WTC11 (cell line): ENCODE measurements around the gene TMED10. TPM values are rescaled to one million over a fixed set of nuclear protein-coding genes. Genes with fewer than 3 reads are reported as not detected.

Source experiments
- ATAC-seq: fragments of 200-7000 bp; cut with Tn5 transposase; 2 replicates; pipeline ENCODE4 v1.10.0; 2021; ENCODE audit warnings: mild to moderate bottlenecking, moderate library complexity
- CTCF ChIA-PET: fragments of 300-600 bp; sonication (Branson Sonifier 250); formaldehyde crosslinking; loops from one replicate; lab custom pipeline; 2021; ENCODE audit warnings: antibody characterized with exemption; lab: Charles Lee
- POLR2A ChIA-PET: fragments of 350-600 bp; sonication (Branson Sonifier 250); formaldehyde crosslinking; loops from one replicate; lab custom pipeline; 2021; ENCODE audit warnings: antibody characterized with exemption; lab: Charles Lee
- DNase-seq: peaks from one replicate; pipeline ENCODE4 v3.0.0; 2021; ENCODE audit warnings: low spot score
- H3K27ac Mint-ChIP-seq: 2 replicates; pipeline ENCODE4 v1.8.0; 2021; ENCODE audit warnings: mixed read lengths
- H3K27me3 Mint-ChIP-seq: 2 replicates; pipeline ENCODE4 v1.8.0; 2021; ENCODE audit warnings: low read depth, mild to moderate bottlenecking, moderate library complexity, mixed read lengths
- H3K36me3 Mint-ChIP-seq: 2 replicates; pipeline ENCODE4 v1.8.0; 2021; ENCODE audit warnings: mixed read lengths
- H3K4me1 Mint-ChIP-seq: 2 replicates; pipeline ENCODE4 v1.8.0; 2022; ENCODE audit warnings: mixed read lengths
- H3K4me3 Mint-ChIP-seq: 2 replicates; pipeline ENCODE4 v1.8.0; 2021; ENCODE audit warnings: mild to moderate bottlenecking, moderate library complexity, mixed read lengths
- H3K9me3 Mint-ChIP-seq: 2 replicates; pipeline ENCODE4 v1.8.0; 2021; ENCODE audit warnings: mixed read lengths
- CREB1 ChIP-seq: sonication (generic); formaldehyde crosslinking; IDR thresholded peaks from 2 replicates; pipeline ENCODE4 v1.8.0; 2023; ENCODE audit warnings: mild to moderate bottlenecking, missing genetic modification reagents
- ESRRA ChIP-seq: sonication (generic); formaldehyde crosslinking; IDR thresholded peaks from 2 replicates; pipeline ENCODE4 v1.8.1; 2022; ENCODE audit warnings: mild to moderate bottlenecking, missing genetic modification reagents, borderline replicate concordance
- FOXJ3 ChIP-seq: sonication (generic); formaldehyde crosslinking; IDR thresholded peaks from 2 replicates; pipeline ENCODE4 v1.9.0; 2021; ENCODE audit warnings: missing genetic modification reagents, mild to moderate bottlenecking, borderline replicate concordance
- GABPB1 ChIP-seq: sonication (generic); formaldehyde crosslinking; IDR thresholded peaks from 2 replicates; pipeline ENCODE4 v1.8.1; 2023; ENCODE audit warnings: mild to moderate bottlenecking, missing genetic modification reagents
- GRHL2 ChIP-seq: fragments of 250-450 bp; sonication (Bioruptor Pico); IDR thresholded peaks from 2 replicates; pipeline ENCODE4 v1.8.0; 2022; ENCODE audit warnings: mild to moderate bottlenecking, moderate library complexity; ENCODE audit not compliant: insufficient replicate concordance, severe bottlenecking
- HMGA2 ChIP-seq: fragments of 250-450 bp; sonication (Bioruptor Pico); IDR thresholded peaks from 2 replicates; pipeline ENCODE4 v1.4.0; 2021; ENCODE audit warnings: mild to moderate bottlenecking, moderate library complexity
- HMGXB4 ChIP-seq: sonication (generic); formaldehyde crosslinking; IDR thresholded peaks from 2 replicates; pipeline ENCODE4 v1.8.1; 2023; ENCODE audit warnings: mild to moderate bottlenecking, moderate library complexity, missing genetic modification reagents
- NFE2L1 ChIP-seq: sonication (generic); formaldehyde crosslinking; IDR thresholded peaks from 2 replicates; pipeline ENCODE4 v1.8.1; 2023; ENCODE audit warnings: missing genetic modification reagents
- NR1H2 ChIP-seq: sonication (generic); formaldehyde crosslinking; IDR thresholded peaks from 2 replicates; pipeline ENCODE4 v1.9.0; 2021; ENCODE audit warnings: mild to moderate bottlenecking, moderate library complexity, missing genetic modification reagents
- NR3C1 ChIP-seq: sonication (generic); formaldehyde crosslinking; conservative IDR thresholded peaks from 2 replicates; pipeline ENCODE4 v1.8.1; 2023; ENCODE audit warnings: low read depth, mild to moderate bottlenecking, missing genetic modification reagents
- OVOL2 ChIP-seq: fragments of 250-450 bp; sonication (Bioruptor Pico); IDR thresholded peaks from 2 replicates; pipeline ENCODE4 v1.9.0; 2021; ENCODE audit warnings: mild to moderate bottlenecking, borderline replicate concordance
- SMAD4 ChIP-seq: sonication (generic); formaldehyde crosslinking; IDR thresholded peaks from 2 replicates; pipeline ENCODE4 v1.8.0; 2022; ENCODE audit warnings: mild to moderate bottlenecking, missing genetic modification reagents
- TP53 ChIP-seq: sonication (generic); formaldehyde crosslinking; IDR thresholded peaks from 2 replicates; pipeline ENCODE4 v1.8.1; 2023; ENCODE audit warnings: mild to moderate bottlenecking, missing genetic modification reagents
- ZNF219 ChIP-seq: sonication (generic); formaldehyde crosslinking; IDR thresholded peaks from 2 replicates; pipeline ENCODE4 v1.8.0; 2023; ENCODE audit warnings: missing genetic modification reagents, mild to moderate bottlenecking, borderline replicate concordance
- ZNF317 ChIP-seq: sonication (generic); formaldehyde crosslinking; IDR thresholded peaks from 2 replicates; pipeline ENCODE4 v1.8.1; 2023; ENCODE audit warnings: low read depth, mild to moderate bottlenecking, moderate library complexity, missing genetic modification reagents, borderline replicate concordance
- ZNF423 ChIP-seq: fragments of 250-450 bp; sonication (Bioruptor Pico); IDR thresholded peaks from 2 replicates; pipeline ENCODE4 v2.1.2; 2022; ENCODE audit warnings: mild to moderate bottlenecking, moderate library complexity
- ZNF671 ChIP-seq: fragments of 250-450 bp; sonication (Bioruptor Pico); IDR thresholded peaks from 2 replicates; pipeline ENCODE4 v1.8.0; 2021; ENCODE audit warnings: mild to moderate bottlenecking
- total RNA-seq: library from RNA; stranded (reverse); gene quantifications from 3 replicates; pipeline ENCODE4 v1.2.3, GENCODE V29; 2021
- TF ChIP-seq, protein P1 (sequence below): sonication (generic); formaldehyde crosslinking; IDR thresholded peaks from 2 replicates; pipeline ENCODE4 v1.8.0; 2022; ENCODE audit warnings: mild to moderate bottlenecking, missing genetic modification reagents
- TF ChIP-seq, protein P2 (sequence below): sonication (generic); formaldehyde crosslinking; IDR thresholded peaks from 2 replicates; pipeline ENCODE4 v1.8.1; 2022; ENCODE audit warnings: mild to moderate bottlenecking, moderate library complexity, missing genetic modification reagents
- TF ChIP-seq, protein P3 (sequence below): sonication (generic); formaldehyde crosslinking; IDR thresholded peaks from 2 replicates; pipeline ENCODE4 v1.8.1; 2022; ENCODE audit warnings: low read depth, mild to moderate bottlenecking, moderate library complexity, missing genetic modification reagents, borderline replicate concordance
- TF ChIP-seq, protein P4 (sequence below): sonication (generic); formaldehyde crosslinking; IDR thresholded peaks from 2 replicates; pipeline ENCODE4 v1.8.1; 2023; ENCODE audit warnings: mild to moderate bottlenecking, missing genetic modification reagents

Gene TMED10
- total RNA-seq, 1 experiment from 2014 or later, result 234 TPM

- no peak for TF ChIP-seq HMGXB4 (CRISPR knock-in tag)
Observed at GRCh38 chr14:75119056-75119455, 57.4 kb downstream of the TMED10 start (continued).

DNA sequence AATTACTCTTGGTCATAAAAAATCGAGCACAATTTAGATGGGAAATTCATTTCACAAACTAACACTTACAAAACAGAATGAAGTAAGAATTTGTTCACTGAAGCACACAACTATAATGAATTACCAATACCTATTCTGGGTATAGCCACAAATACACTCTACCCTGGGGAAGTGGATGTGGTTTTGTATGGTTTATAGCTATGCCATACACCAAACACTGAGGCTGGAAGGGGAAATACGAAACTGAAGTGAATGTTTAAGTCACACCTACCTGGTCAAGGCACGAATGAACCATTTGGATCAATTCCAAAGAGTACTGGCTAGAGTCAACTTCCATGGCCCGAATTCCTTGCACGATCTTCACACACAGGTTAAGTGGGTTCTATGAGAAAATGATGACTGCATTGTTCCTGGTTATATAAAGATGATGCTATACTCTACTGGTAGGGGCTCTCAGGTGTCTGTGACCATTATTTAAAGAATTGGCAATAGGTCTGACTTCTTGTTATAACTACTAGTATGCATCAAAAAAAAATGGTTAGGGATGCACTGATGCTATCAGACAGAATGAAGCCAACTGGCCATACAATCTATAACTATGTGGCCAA is 62.4 kb downstream of the TMED10 start:
- POLR2A ChIA-PET, result no interaction called here
- no peak overlapping the region for H3K4me3 Mint-ChIP-seq
- DNase-seq, result no peak
- CTCF ChIA-PET, result no interaction called here
- TF ChIP-seq, protein P1, sequence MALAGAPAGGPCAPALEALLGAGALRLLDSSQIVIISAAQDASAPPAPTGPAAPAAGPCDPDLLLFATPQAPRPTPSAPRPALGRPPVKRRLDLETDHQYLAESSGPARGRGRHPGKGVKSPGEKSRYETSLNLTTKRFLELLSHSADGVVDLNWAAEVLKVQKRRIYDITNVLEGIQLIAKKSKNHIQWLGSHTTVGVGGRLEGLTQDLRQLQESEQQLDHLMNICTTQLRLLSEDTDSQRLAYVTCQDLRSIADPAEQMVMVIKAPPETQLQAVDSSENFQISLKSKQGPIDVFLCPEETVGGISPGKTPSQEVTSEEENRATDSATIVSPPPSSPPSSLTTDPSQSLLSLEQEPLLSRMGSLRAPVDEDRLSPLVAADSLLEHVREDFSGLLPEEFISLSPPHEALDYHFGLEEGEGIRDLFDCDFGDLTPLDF (CRISPR knock-in tag), result no peak
- TF ChIP-seq, protein P2, sequence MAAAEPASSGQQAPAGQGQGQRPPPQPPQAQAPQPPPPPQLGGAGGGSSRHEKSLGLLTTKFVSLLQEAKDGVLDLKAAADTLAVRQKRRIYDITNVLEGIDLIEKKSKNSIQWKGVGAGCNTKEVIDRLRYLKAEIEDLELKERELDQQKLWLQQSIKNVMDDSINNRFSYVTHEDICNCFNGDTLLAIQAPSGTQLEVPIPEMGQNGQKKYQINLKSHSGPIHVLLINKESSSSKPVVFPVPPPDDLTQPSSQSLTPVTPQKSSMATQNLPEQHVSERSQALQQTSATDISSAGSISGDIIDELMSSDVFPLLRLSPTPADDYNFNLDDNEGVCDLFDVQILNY (CRISPR knock-in tag), result no peak
- no peak for TF ChIP-seq GABPB1 (CRISPR knock-in tag)
- ATAC-seq, result no peak
- H3K27me3 Mint-ChIP-seq, result no peaks in the 10 kb centered on the region
- H3K4me1 Mint-ChIP-seq, result no peaks in the 10 kb centered on the region
- H3K36me3 Mint-ChIP-seq, result peaks cover 56% of the 10 kb centered on the region
- H3K27ac Mint-ChIP-seq, result no peak overlapping the region
- H3K9me3 Mint-ChIP-seq, result no peaks in the 10 kb centered on the region

DNA sequence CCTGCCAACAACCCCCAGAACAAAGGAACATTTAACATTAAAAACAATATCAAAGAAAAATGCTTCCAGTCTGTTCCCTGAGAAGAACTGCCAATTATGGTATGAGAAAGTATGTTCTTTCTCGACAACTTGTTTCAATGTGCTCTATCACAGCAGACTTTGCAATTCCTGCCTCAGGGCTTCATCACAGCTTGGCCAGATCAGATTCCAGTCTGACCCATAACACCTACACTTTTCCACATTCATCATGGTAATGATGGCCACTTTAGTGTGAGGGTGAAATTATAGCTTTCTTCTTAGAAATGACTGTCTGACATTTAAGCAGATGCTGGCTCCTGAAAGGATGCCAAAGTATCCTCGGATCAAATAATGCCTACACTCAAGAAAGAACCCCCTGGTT is 66.5 kb downstream of the TMED10 start:
- H3K4me3 Mint-ChIP-seq, result no peak overlapping the region
- H3K27ac Mint-ChIP-seq, result no peak overlapping the region
- ChIA-PET CTCF (no interaction called here), POLR2A (no interaction called here)
- ATAC-seq (no peak), DNase-seq (no peak)
- no peaks in the 10 kb centered on the region for H3K4me1 Mint-ChIP-seq
- no peaks in the 10 kb centered on the region for H3K27me3 Mint-ChIP-seq
- no peak for TF ChIP-seq SMAD4
- no peak for TF ChIP-seq ZNF671 (CRISPR knock-in tag)
- TF ChIP-seq, protein P3, sequence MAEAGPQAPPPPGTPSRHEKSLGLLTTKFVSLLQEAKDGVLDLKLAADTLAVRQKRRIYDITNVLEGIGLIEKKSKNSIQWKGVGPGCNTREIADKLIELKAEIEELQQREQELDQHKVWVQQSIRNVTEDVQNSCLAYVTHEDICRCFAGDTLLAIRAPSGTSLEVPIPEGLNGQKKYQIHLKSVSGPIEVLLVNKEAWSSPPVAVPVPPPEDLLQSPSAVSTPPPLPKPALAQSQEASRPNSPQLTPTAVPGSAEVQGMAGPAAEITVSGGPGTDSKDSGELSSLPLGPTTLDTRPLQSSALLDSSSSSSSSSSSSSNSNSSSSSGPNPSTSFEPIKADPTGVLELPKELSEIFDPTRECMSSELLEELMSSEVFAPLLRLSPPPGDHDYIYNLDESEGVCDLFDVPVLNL, result no peak
- TF ChIP-seq GRHL2, result no peak
- TF ChIP-seq TP53 (CRISPR knock-in tag), result no peak
- peaks cover 56% of the 10 kb centered on the region for H3K36me3 Mint-ChIP-seq
- H3K9me3 Mint-ChIP-seq, result no peaks in the 10 kb centered on the region

DNA sequence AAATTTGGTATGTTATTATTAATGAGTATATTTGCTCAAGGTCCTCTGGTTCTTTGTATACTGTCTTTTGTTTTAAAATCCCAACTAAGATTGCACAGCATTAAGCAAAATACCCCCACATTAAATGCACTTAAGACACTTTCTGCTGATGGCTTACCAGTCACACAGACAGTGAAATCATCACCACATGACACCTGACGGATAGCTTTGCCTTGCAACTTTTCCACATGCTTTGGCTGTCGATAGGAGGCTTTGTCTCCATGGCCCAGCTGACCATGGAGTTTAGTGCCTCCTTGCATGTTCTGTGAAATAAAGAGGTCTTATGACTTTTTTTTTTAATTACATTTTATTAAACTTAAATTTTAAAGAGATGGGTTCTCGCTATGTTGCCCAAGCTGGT is 69.2 kb downstream of the TMED10 start:
- CTCF ChIA-PET, result no interaction called here
- H3K9me3 Mint-ChIP-seq, result no peaks in the 10 kb centered on the region
- H3K27me3 Mint-ChIP-seq, result no peaks in the 10 kb centered on the region
- no peak overlapping the region for H3K4me3 Mint-ChIP-seq
- H3K27ac Mint-ChIP-seq, result no peak overlapping the region
- no peaks in the 10 kb centered on the region for H3K4me1 Mint-ChIP-seq
- POLR2A ChIA-PET, result no interaction called here
- ATAC-seq (no peak), DNase-seq (no peak)
- H3K36me3 Mint-ChIP-seq, result peaks cover 49% of the 10 kb centered on the region
- TF ChIP-seq NFE2L1 (CRISPR knock-in tag), result no peak
- no peak for TF ChIP-seq ZNF423 (CRISPR knock-in tag)
- no peak for TF ChIP-seq ZNF219 (CRISPR knock-in tag)
- TF ChIP-seq OVOL2 (CRISPR knock-in tag), result no peak
- TF ChIP-seq NR1H2 (CRISPR knock-in tag), result no peak
- no peak for TF ChIP-seq NR3C1 (CRISPR knock-in tag)
- no peak for TF ChIP-seq ESRRA (CRISPR knock-in tag)
- no peak for TF ChIP-seq HMGA2 (CRISPR knock-in tag)
- TF ChIP-seq FOXJ3 (CRISPR knock-in tag), result no peak
- no peak for TF ChIP-seq CREB1 (CRISPR knock-in tag)
- TF ChIP-seq, protein P4, sequence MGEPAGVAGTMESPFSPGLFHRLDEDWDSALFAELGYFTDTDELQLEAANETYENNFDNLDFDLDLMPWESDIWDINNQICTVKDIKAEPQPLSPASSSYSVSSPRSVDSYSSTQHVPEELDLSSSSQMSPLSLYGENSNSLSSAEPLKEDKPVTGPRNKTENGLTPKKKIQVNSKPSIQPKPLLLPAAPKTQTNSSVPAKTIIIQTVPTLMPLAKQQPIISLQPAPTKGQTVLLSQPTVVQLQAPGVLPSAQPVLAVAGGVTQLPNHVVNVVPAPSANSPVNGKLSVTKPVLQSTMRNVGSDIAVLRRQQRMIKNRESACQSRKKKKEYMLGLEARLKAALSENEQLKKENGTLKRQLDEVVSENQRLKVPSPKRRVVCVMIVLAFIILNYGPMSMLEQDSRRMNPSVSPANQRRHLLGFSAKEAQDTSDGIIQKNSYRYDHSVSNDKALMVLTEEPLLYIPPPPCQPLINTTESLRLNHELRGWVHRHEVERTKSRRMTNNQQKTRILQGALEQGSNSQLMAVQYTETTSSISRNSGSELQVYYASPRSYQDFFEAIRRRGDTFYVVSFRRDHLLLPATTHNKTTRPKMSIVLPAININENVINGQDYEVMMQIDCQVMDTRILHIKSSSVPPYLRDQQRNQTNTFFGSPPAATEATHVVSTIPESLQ (CRISPR knock-in tag), result no peak
- no peak for TF ChIP-seq GABPB1 (CRISPR knock-in tag)
- TF ChIP-seq, protein P2 (CRISPR knock-in tag), result no peak
- no peak for TF ChIP-seq ZNF317 (CRISPR knock-in tag)
